WTC11 (cell line): ENCODE data around the gene HAPLN1.

ENCODE experiments used
- CREM ChIP-seq: sonication (generic); formaldehyde crosslinking; IDR thresholded peaks from 2 replicates; pipeline ENCODE4 v1.8.1; 2022; ENCODE audit warnings: mild to moderate bottlenecking, missing genetic modification reagents, moderate library complexity
- E2F1 ChIP-seq: sonication (generic); formaldehyde crosslinking; IDR thresholded peaks from 2 replicates; pipeline ENCODE4 v1.8.0; 2022; ENCODE audit warnings: mild to moderate bottlenecking, missing genetic modification reagents
- FOXJ3 ChIP-seq: sonication (generic); formaldehyde crosslinking; IDR thresholded peaks from 2 replicates; pipeline ENCODE4 v1.9.0; 2021; ENCODE audit warnings: missing genetic modification reagents, mild to moderate bottlenecking, borderline replicate concordance
- NR2C2 ChIP-seq: sonication (generic); formaldehyde crosslinking; IDR thresholded peaks from 2 replicates; pipeline ENCODE4 v1.8.0; 2022; ENCODE audit warnings: mild to moderate bottlenecking, missing genetic modification reagents
- TF ChIP-seq, protein P1 (sequence below): fragments of 200-600 bp; IDR thresholded peaks from 2 replicates; pipeline ENCODE4 v1.8.0; 2022; ENCODE audit warnings: antibody characterized with exemption
- TF ChIP-seq, protein P2 (sequence below): sonication (generic); formaldehyde crosslinking; IDR thresholded peaks from 2 replicates; pipeline ENCODE4 v1.8.1; 2023; ENCODE audit warnings: mild to moderate bottlenecking, moderate library complexity, missing genetic modification reagents

- TF ChIP-seq, protein P1, sequence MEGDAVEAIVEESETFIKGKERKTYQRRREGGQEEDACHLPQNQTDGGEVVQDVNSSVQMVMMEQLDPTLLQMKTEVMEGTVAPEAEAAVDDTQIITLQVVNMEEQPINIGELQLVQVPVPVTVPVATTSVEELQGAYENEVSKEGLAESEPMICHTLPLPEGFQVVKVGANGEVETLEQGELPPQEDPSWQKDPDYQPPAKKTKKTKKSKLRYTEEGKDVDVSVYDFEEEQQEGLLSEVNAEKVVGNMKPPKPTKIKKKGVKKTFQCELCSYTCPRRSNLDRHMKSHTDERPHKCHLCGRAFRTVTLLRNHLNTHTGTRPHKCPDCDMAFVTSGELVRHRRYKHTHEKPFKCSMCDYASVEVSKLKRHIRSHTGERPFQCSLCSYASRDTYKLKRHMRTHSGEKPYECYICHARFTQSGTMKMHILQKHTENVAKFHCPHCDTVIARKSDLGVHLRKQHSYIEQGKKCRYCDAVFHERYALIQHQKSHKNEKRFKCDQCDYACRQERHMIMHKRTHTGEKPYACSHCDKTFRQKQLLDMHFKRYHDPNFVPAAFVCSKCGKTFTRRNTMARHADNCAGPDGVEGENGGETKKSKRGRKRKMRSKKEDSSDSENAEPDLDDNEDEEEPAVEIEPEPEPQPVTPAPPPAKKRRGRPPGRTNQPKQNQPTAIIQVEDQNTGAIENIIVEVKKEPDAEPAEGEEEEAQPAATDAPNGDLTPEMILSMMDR: no peak
- TF ChIP-seq CREM (CRISPR knock-in tag) (no peak), E2F1 (CRISPR knock-in tag) (no peak), NR2C2 (CRISPR knock-in tag) (no peak), FOXJ3 (no peak)
- TF ChIP-seq, protein P2, sequence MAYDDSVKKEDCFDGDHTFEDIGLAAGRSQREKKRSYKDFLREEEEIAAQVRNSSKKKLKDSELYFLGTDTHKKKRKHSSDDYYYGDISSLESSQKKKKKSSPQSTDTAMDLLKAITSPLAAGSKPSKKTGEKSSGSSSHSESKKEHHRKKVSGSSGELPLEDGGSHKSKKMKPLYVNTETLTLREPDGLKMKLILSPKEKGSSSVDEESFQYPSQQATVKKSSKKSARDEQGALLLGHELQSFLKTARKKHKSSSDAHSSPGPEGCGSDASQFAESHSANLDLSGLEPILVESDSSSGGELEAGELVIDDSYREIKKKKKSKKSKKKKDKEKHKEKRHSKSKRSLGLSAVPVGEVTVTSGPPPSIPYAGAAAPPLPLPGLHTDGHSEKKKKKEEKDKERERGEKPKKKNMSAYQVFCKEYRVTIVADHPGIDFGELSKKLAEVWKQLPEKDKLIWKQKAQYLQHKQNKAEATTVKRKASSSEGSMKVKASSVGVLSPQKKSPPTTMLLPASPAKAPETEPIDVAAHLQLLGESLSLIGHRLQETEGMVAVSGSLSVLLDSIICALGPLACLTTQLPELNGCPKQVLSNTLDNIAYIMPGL (CRISPR knock-in tag): no peak
These were observed 2.4 kb upstream of the HAPLN1 start for GRCh38 chr5:83723031-83723430.
